SK-N-SH treated with all-trans-retinoic acid at 6 μM for 48 hours (cell line): Measurements from ENCODE around the gene CBFA2T2.

Source experiments
- ATAC-seq: fragments of 200-7000 bp; cut with Tn5 transposase; 3 replicates; pipeline ENCODE4 v1.9.1; 2020; ENCODE audit warnings: mild to moderate bottlenecking, moderate library complexity
- ARNTL ChIP-seq: fragments of 450-650 bp; formaldehyde crosslinking; IDR thresholded peaks from 2 replicates; pipeline ENCODE4 v1.5.0; 2020; ENCODE audit warnings: low read depth, mild to moderate bottlenecking, moderate library complexity, borderline replicate concordance
- BACH2 ChIP-seq: fragments of 250-450 bp; sonication (Bioruptor Pico); IDR thresholded peaks from 2 replicates; pipeline ENCODE4 v1.9.0; 2021; ENCODE audit warnings: mild to moderate bottlenecking, borderline replicate concordance
- CREB5 ChIP-seq: fragments of 250-450 bp; sonication (Bioruptor Pico); IDR thresholded peaks from 2 replicates; pipeline ENCODE4 v1.5.1; 2020; ENCODE audit warnings: low read depth, mild to moderate bottlenecking, moderate library complexity
- CSRNP3 ChIP-seq: fragments of 250-450 bp; sonication (Bioruptor Pico); IDR thresholded peaks from 2 replicates; pipeline ENCODE4 v1.5.1; 2021; ENCODE audit warnings: mild to moderate bottlenecking, moderate library complexity
- ESRRG ChIP-seq: fragments of 250-450 bp; sonication (Bioruptor Pico); IDR thresholded peaks from 2 replicates; pipeline ENCODE4 v1.6.1; 2021; ENCODE audit warnings: mild to moderate bottlenecking
- GLIS3 ChIP-seq: fragments of 250-450 bp; sonication (Bioruptor Pico); IDR thresholded peaks from 2 replicates; pipeline ENCODE4 v1.5.0; 2020; ENCODE audit warnings: mild to moderate bottlenecking, moderate library complexity
- ISL1 ChIP-seq: fragments of 250-450 bp; sonication (Bioruptor Pico); IDR thresholded peaks from 2 replicates; pipeline ENCODE4 v2.1.2; 2022; ENCODE audit warnings: mild to moderate bottlenecking, moderate library complexity
- OSR1 ChIP-seq: fragments of 250-450 bp; sonication (Bioruptor Pico); IDR thresholded peaks from 2 replicates; pipeline ENCODE4 v1.8.0; 2022; ENCODE audit warnings: moderate library complexity, mild to moderate bottlenecking, inconsistent platforms
- POU6F1 ChIP-seq: fragments of 250-450 bp; sonication (Bioruptor Pico); IDR thresholded peaks from 2 replicates; pipeline ENCODE4 v1.8.0; 2021; ENCODE audit warnings: low read depth, mild to moderate bottlenecking, moderate library complexity, borderline replicate concordance
- PPARA ChIP-seq: fragments of 250-450 bp; sonication (Bioruptor Pico); IDR thresholded peaks from 2 replicates; pipeline ENCODE4 v1.5.0; 2020; ENCODE audit warnings: mild to moderate bottlenecking, borderline replicate concordance
- TCF4 ChIP-seq: fragments of 250-450 bp; sonication (Bioruptor Pico); IDR thresholded peaks from 2 replicates; pipeline ENCODE4 v1.8.0; 2021; ENCODE audit warnings: mild to moderate bottlenecking, moderate library complexity, borderline replicate concordance
- TOX ChIP-seq: fragments of 250-450 bp; sonication (Bioruptor Pico); IDR thresholded peaks from 2 replicates; pipeline ENCODE4 v1.8.0; 2021; ENCODE audit warnings: mild to moderate bottlenecking, moderate library complexity, borderline replicate concordance
- TSHZ2 ChIP-seq: fragments of 250-450 bp; sonication (Bioruptor Pico); IDR thresholded peaks from 2 replicates; pipeline ENCODE4 v1.5.0; 2020; ENCODE audit warnings: mild to moderate bottlenecking, moderate library complexity
- ZFP3 ChIP-seq: fragments of 250-450 bp; sonication (Bioruptor Pico); IDR thresholded peaks from 2 replicates; pipeline ENCODE4 v1.5.0; 2020; ENCODE audit warnings: mild to moderate bottlenecking, moderate library complexity
- ZFP30 ChIP-seq: fragments of 450-650 bp; formaldehyde crosslinking; IDR thresholded peaks from 2 replicates; pipeline ENCODE4 v1.5.0; 2022; ENCODE audit warnings: mild to moderate bottlenecking, moderate library complexity
- ZNF565 ChIP-seq: fragments of 450-650 bp; formaldehyde crosslinking; conservative IDR thresholded peaks from 2 replicates; pipeline ENCODE4 v1.5.0; 2020; ENCODE audit warnings: low read depth, mild to moderate bottlenecking, moderate library complexity
- ZNF70 ChIP-seq: fragments of 450-650 bp; formaldehyde crosslinking; IDR thresholded peaks from 2 replicates; pipeline ENCODE4 v1.5.0; 2020; ENCODE audit warnings: mild to moderate bottlenecking, moderate library complexity
- ZNF8 ChIP-seq: fragments of 450-650 bp; formaldehyde crosslinking; IDR thresholded peaks from 2 replicates; pipeline ENCODE4 v1.5.0; 2020; ENCODE audit warnings: mild to moderate bottlenecking, moderate library complexity

The CBFA2T2 gene

GRCh38 chr20:33656010-33656782, 166.3 kb downstream of the CBFA2T2 start (continued):
- TF ChIP-seq CREB5 (CRISPR knock-in tag) (no peak), ZFP3 (CRISPR knock-in tag) (no peak), TOX (CRISPR knock-in tag) (no peak)

- no peak for TF ChIP-seq ZNF8 (CRISPR knock-in tag)
- no peak for TF ChIP-seq OSR1 (CRISPR knock-in tag)
- no peak for TF ChIP-seq ARNTL
- TF ChIP-seq POU6F1 (CRISPR knock-in tag): no peak
- TF ChIP-seq CREB5 (CRISPR knock-in tag): no peak
- no peak for TF ChIP-seq ISL1 (CRISPR knock-in tag)
- TF ChIP-seq GLIS3 (CRISPR knock-in tag): no peak
- no peak for TF ChIP-seq ZFP30 (CRISPR knock-in tag)
- TF ChIP-seq BACH2 (CRISPR knock-in tag): no peak
- TF ChIP-seq ZNF70 (CRISPR knock-in tag): no peak
- no peak for TF ChIP-seq TCF4 (CRISPR knock-in tag)
- no peak for TF ChIP-seq TSHZ2 (CRISPR knock-in tag)
- no peak for TF ChIP-seq ZNF565 (CRISPR knock-in tag)
Observed at GRCh38 chr20:33656783-33657703, 167.1 kb downstream of the CBFA2T2 start.

GRCh38 chr20:33657704-33658095, 167.8 kb downstream of the CBFA2T2 start:
- no peak for ATAC-seq
- TF ChIP-seq ZNF8 (CRISPR knock-in tag) (no peak), ZNF70 (CRISPR knock-in tag) (no peak), ZFP30 (CRISPR knock-in tag) (no peak), PPARA (no peak), BACH2 (CRISPR knock-in tag) (no peak), CSRNP3 (no peak), ARNTL (no peak), ESRRG (CRISPR knock-in tag) (no peak)

More at GRCh38 chr20:33656783-33657703, 167.1 kb downstream of the CBFA2T2 start:
- ATAC-seq: no peak
